HEK293 (cell line): ENCODE data around the gene CROCC.
A peak's percentile ranks its signal among the peaks of the same experiment; 100 is the strongest.

Experiments used
- ATF2 ChIP-seq: fragments of 450-650 bp; formaldehyde crosslinking; IDR thresholded peaks from 2 replicates; pipeline ENCODE4 v1.5.1; 2016; ENCODE audit warnings: missing biosample characterization, missing genetic modification characterization, low read depth
- GLIS1 ChIP-seq: fragments of 450-650 bp; formaldehyde crosslinking; IDR thresholded peaks from 2 replicates; pipeline ENCODE4 v1.5.1; 2016; ENCODE audit warnings: missing biosample characterization, missing genetic modification characterization
- IKZF3 ChIP-seq: fragments of 450-650 bp; IDR thresholded peaks from 2 replicates; pipeline ENCODE4 v1.5.0; 2018; ENCODE audit warnings: missing biosample characterization, mild to moderate bottlenecking, missing genetic modification characterization, moderate library complexity
- MYNN ChIP-seq: fragments of 450-650 bp; formaldehyde crosslinking; IDR thresholded peaks from 2 replicates; pipeline ENCODE4 v1.5.1; 2016; ENCODE audit warnings: missing biosample characterization, missing genetic modification characterization, borderline replicate concordance
- OVOL3 ChIP-seq: fragments of 450-650 bp; formaldehyde crosslinking; IDR thresholded peaks from 2 replicates; pipeline ENCODE4 v1.5.1; 2016; ENCODE audit warnings: missing biosample characterization, missing genetic modification characterization
- PRDM2 ChIP-seq: fragments of 450-650 bp; formaldehyde crosslinking; IDR thresholded peaks from 2 replicates; pipeline ENCODE4 v1.5.1; 2016; ENCODE audit warnings: missing biosample characterization, missing genetic modification characterization, borderline replicate concordance
- PRDM4 ChIP-seq: fragments of 450-650 bp; formaldehyde crosslinking; IDR thresholded peaks from 2 replicates; pipeline ENCODE4 v1.5.1; 2017; ENCODE audit warnings: missing biosample characterization, missing genetic modification characterization
- PRDM6 ChIP-seq: fragments of 450-650 bp; formaldehyde crosslinking; IDR thresholded peaks from 2 replicates; pipeline ENCODE4 v1.5.1; 2017; ENCODE audit warnings: missing biosample characterization, missing genetic modification characterization
- ZBTB20 ChIP-seq: fragments of 450-650 bp; formaldehyde crosslinking; IDR thresholded peaks from 2 replicates; pipeline ENCODE4 v1.5.1; 2016; ENCODE audit warnings: missing biosample characterization, missing genetic modification characterization
- ZBTB21 ChIP-seq: fragments of 450-650 bp; formaldehyde crosslinking; IDR thresholded peaks from 2 replicates; pipeline ENCODE4 v1.5.1; 2017; ENCODE audit warnings: missing biosample characterization, missing genetic modification characterization
- ZEB2 ChIP-seq: fragments of 450-650 bp; formaldehyde crosslinking; IDR thresholded peaks from 2 replicates; pipeline ENCODE4 v1.5.1; 2016; ENCODE audit warnings: missing biosample characterization, missing genetic modification characterization
- ZNF148 ChIP-seq: fragments of 450-650 bp; formaldehyde crosslinking; IDR thresholded peaks from 2 replicates; pipeline ENCODE4 v1.5.0; 2017; ENCODE audit warnings: missing biosample characterization, missing genetic modification characterization, borderline replicate concordance
- ZNF19 ChIP-seq: fragments of 450-650 bp; formaldehyde crosslinking; IDR thresholded peaks from 2 replicates; pipeline ENCODE4; 2016; ENCODE audit warnings: missing biosample characterization, missing genetic modification characterization, low read depth
- ZNF335 ChIP-seq: fragments of 450-650 bp; formaldehyde crosslinking; conservative IDR thresholded peaks from 2 replicates; pipeline ENCODE4 v1.5.1; 2016; ENCODE audit warnings: missing biosample characterization, missing genetic modification characterization
- ZNF341 ChIP-seq: fragments of 450-650 bp; formaldehyde crosslinking; IDR thresholded peaks from 2 replicates; pipeline ENCODE4; 2016; ENCODE audit warnings: low read depth, missing biosample characterization, missing genetic modification characterization
- ZNF398 ChIP-seq: fragments of 450-650 bp; formaldehyde crosslinking; IDR thresholded peaks from 2 replicates; pipeline ENCODE4 v1.5.1; 2017; ENCODE audit warnings: missing biosample characterization, missing genetic modification characterization
- ZNF501 ChIP-seq: fragments of 450-650 bp; formaldehyde crosslinking; IDR thresholded peaks from 2 replicates; pipeline ENCODE4 v1.5.1; 2016; ENCODE audit warnings: missing biosample characterization, missing genetic modification characterization
- ZNF544 ChIP-seq: fragments of 450-650 bp; formaldehyde crosslinking; IDR thresholded peaks from 2 replicates; pipeline ENCODE4 v1.5.0; 2017; ENCODE audit warnings: missing biosample characterization, missing genetic modification characterization
- ZNF549 ChIP-seq: fragments of 450-650 bp; IDR thresholded peaks from 2 replicates; pipeline ENCODE4 v1.5.1; 2018; ENCODE audit warnings: missing biosample characterization, missing genetic modification characterization, mild to moderate bottlenecking, inconsistent platforms, moderate library complexity
- ZNF571 ChIP-seq: fragments of 450-650 bp; formaldehyde crosslinking; IDR thresholded peaks from 2 replicates; pipeline ENCODE4 v1.5.0; 2017; ENCODE audit warnings: missing biosample characterization, missing genetic modification characterization
- ZNF623 ChIP-seq: fragments of 450-650 bp; formaldehyde crosslinking; IDR thresholded peaks from 2 replicates; pipeline ENCODE4 v1.5.1; 2016; ENCODE audit warnings: missing biosample characterization, missing genetic modification characterization
- ZNF660 ChIP-seq: fragments of 450-650 bp; IDR thresholded peaks from 2 replicates; pipeline ENCODE4 v1.5.1; 2018; ENCODE audit warnings: missing biosample characterization, mild to moderate bottlenecking, missing genetic modification characterization
- ZNF776 ChIP-seq: fragments of 450-650 bp; formaldehyde crosslinking; IDR thresholded peaks from 2 replicates; pipeline ENCODE4 v1.5.0; 2017; ENCODE audit warnings: missing biosample characterization, missing genetic modification characterization, borderline replicate concordance

Gene CROCC

GRCh38 chr1:16921391-16922185 lies at the start of gene CROCC (continued):
- no peak for TF ChIP-seq ZNF623
- peak; percentile 83 for TF ChIP-seq ZNF341 (tag by site-specific recombination)
- TF ChIP-seq ZNF549, result no peak
- TF ChIP-seq MYNN (tag by site-specific recombination), result no peak
- TF ChIP-seq PRDM6 (tag by site-specific recombination), result no peak
- no peak for TF ChIP-seq ZNF501 (tag by site-specific recombination)
- TF ChIP-seq PRDM2, result no peak
- TF ChIP-seq GLIS1 (tag by site-specific recombination), result peak; percentile 29
- TF ChIP-seq ZNF19, result no peak
- no peak for TF ChIP-seq ATF2 (tag by site-specific recombination)
- no peak for TF ChIP-seq IKZF3
- TF ChIP-seq PRDM4 (tag by site-specific recombination), result no peak
- no peak for TF ChIP-seq ZNF660
- no peak for TF ChIP-seq ZNF776
- TF ChIP-seq ZEB2, result no peak
- TF ChIP-seq ZNF544 (tag by site-specific recombination), result no peak
- TF ChIP-seq ZBTB21 (tag by site-specific recombination), result no peak
- no peak for TF ChIP-seq ZBTB20 (tag by site-specific recombination)
- TF ChIP-seq ZNF148 (tag by site-specific recombination), result no peak
- TF ChIP-seq ZNF335 (tag by site-specific recombination), result no peak
- TF ChIP-seq ZNF571 (tag by site-specific recombination), result no peak
- peak; percentile 96 for TF ChIP-seq ZNF398 (tag by site-specific recombination)
- no peak for TF ChIP-seq OVOL3 (tag by site-specific recombination)
